SK-N-SH treated with all-trans-retinoic acid at 6 μM for 48 hours (cell line): Measurements from ENCODE around the gene ATP8B2.

ENCODE experiments used
- ATAC-seq: fragments of 200-7000 bp; cut with Tn5 transposase; 3 replicates; pipeline ENCODE4 v1.9.1; 2020; ENCODE audit warnings: mild to moderate bottlenecking, moderate library complexity
- ARNTL ChIP-seq: fragments of 450-650 bp; formaldehyde crosslinking; IDR thresholded peaks from 2 replicates; pipeline ENCODE4 v1.5.0; 2020; ENCODE audit warnings: low read depth, mild to moderate bottlenecking, moderate library complexity, borderline replicate concordance
- BACH2 ChIP-seq: fragments of 250-450 bp; sonication (Bioruptor Pico); IDR thresholded peaks from 2 replicates; pipeline ENCODE4 v1.9.0; 2021; ENCODE audit warnings: mild to moderate bottlenecking, borderline replicate concordance
- ESRRG ChIP-seq: fragments of 250-450 bp; sonication (Bioruptor Pico); IDR thresholded peaks from 2 replicates; pipeline ENCODE4 v1.6.1; 2021; ENCODE audit warnings: mild to moderate bottlenecking
- GLIS3 ChIP-seq: fragments of 250-450 bp; sonication (Bioruptor Pico); IDR thresholded peaks from 2 replicates; pipeline ENCODE4 v1.5.0; 2020; ENCODE audit warnings: mild to moderate bottlenecking, moderate library complexity
- OSR1 ChIP-seq: fragments of 250-450 bp; sonication (Bioruptor Pico); IDR thresholded peaks from 2 replicates; pipeline ENCODE4 v1.8.0; 2022; ENCODE audit warnings: moderate library complexity, mild to moderate bottlenecking, inconsistent platforms
- RARB ChIP-seq: fragments of 250-450 bp; sonication (Bioruptor Pico); IDR thresholded peaks from 2 replicates; pipeline ENCODE4 v1.8.0; 2021; ENCODE audit warnings: mild to moderate bottlenecking, moderate library complexity
- SNAI2 ChIP-seq: fragments of 250-450 bp; sonication (Bioruptor Pico); IDR thresholded peaks from 2 replicates; pipeline ENCODE4 v1.5.0; 2020; ENCODE audit warnings: mild to moderate bottlenecking, moderate library complexity
- TCF4 ChIP-seq: fragments of 250-450 bp; sonication (Bioruptor Pico); IDR thresholded peaks from 2 replicates; pipeline ENCODE4 v1.8.0; 2021; ENCODE audit warnings: mild to moderate bottlenecking, moderate library complexity, borderline replicate concordance
- TOX ChIP-seq: fragments of 250-450 bp; sonication (Bioruptor Pico); IDR thresholded peaks from 2 replicates; pipeline ENCODE4 v1.8.0; 2021; ENCODE audit warnings: mild to moderate bottlenecking, moderate library complexity, borderline replicate concordance
- ZC3H10 ChIP-seq: fragments of 250-450 bp; sonication (Bioruptor Pico); IDR thresholded peaks from 2 replicates; pipeline ENCODE4 v1.5.1; 2021; ENCODE audit warnings: mild to moderate bottlenecking, moderate library complexity
- ZFP3 ChIP-seq: fragments of 250-450 bp; sonication (Bioruptor Pico); IDR thresholded peaks from 2 replicates; pipeline ENCODE4 v1.5.0; 2020; ENCODE audit warnings: mild to moderate bottlenecking, moderate library complexity
- ZFP30 ChIP-seq: fragments of 450-650 bp; formaldehyde crosslinking; IDR thresholded peaks from 2 replicates; pipeline ENCODE4 v1.5.0; 2022; ENCODE audit warnings: mild to moderate bottlenecking, moderate library complexity
- ZNF565 ChIP-seq: fragments of 450-650 bp; formaldehyde crosslinking; conservative IDR thresholded peaks from 2 replicates; pipeline ENCODE4 v1.5.0; 2020; ENCODE audit warnings: low read depth, mild to moderate bottlenecking, moderate library complexity
- ZNF70 ChIP-seq: fragments of 450-650 bp; formaldehyde crosslinking; IDR thresholded peaks from 2 replicates; pipeline ENCODE4 v1.5.0; 2020; ENCODE audit warnings: mild to moderate bottlenecking, moderate library complexity
- ZNF8 ChIP-seq: fragments of 450-650 bp; formaldehyde crosslinking; IDR thresholded peaks from 2 replicates; pipeline ENCODE4 v1.5.0; 2020; ENCODE audit warnings: mild to moderate bottlenecking, moderate library complexity
- TF ChIP-seq, protein P1 (sequence below): fragments of 250-450 bp; sonication (Bioruptor Pico); IDR thresholded peaks from 2 replicates; pipeline ENCODE4 v1.8.0; 2020; ENCODE audit warnings: mild to moderate bottlenecking, moderate library complexity, borderline replicate concordance
- TF ChIP-seq, protein P2 (sequence below): fragments of 250-450 bp; sonication (Bioruptor Pico); IDR thresholded peaks from 2 replicates; pipeline ENCODE4 v1.5.1; 2020; ENCODE audit warnings: low read depth, mild to moderate bottlenecking, moderate library complexity
- TF ChIP-seq, protein P3 (sequence below): fragments of 250-450 bp; sonication (Bioruptor Pico); IDR thresholded peaks from 2 replicates; pipeline ENCODE4 v1.8.0; 2021; ENCODE audit warnings: low read depth, mild to moderate bottlenecking, moderate library complexity, borderline replicate concordance
- TF ChIP-seq, protein P4 (sequence below): fragments of 250-450 bp; sonication (Bioruptor Pico); IDR thresholded peaks from 2 replicates; pipeline ENCODE4 v1.5.0; 2020; ENCODE audit warnings: mild to moderate bottlenecking, moderate library complexity

The ATP8B2 gene

DNA sequence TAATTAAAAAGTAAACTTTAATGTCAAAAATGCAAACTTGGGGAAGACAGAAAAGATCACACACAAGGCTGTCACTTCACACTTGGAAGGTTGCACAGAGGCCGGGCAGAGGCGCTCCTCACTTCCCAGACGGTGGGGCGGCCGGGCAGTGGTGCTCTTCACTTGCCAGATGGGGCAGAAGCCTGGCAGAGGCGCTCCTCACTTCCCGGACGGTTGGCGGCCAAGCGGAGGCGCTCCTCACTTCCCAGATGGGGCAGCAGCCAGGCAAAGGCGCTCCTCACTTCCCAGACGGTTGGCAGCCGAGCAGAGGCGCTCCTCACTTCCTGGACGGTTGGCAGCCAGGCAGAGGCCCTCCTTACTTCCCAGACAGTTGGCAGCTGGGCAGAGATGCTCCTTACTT lies 54.0 kb downstream of the ATP8B2 start:
- TF ChIP-seq ZFP30: no peak
- no peak for TF ChIP-seq OSR1
- ATAC-seq: no peak

DNA sequence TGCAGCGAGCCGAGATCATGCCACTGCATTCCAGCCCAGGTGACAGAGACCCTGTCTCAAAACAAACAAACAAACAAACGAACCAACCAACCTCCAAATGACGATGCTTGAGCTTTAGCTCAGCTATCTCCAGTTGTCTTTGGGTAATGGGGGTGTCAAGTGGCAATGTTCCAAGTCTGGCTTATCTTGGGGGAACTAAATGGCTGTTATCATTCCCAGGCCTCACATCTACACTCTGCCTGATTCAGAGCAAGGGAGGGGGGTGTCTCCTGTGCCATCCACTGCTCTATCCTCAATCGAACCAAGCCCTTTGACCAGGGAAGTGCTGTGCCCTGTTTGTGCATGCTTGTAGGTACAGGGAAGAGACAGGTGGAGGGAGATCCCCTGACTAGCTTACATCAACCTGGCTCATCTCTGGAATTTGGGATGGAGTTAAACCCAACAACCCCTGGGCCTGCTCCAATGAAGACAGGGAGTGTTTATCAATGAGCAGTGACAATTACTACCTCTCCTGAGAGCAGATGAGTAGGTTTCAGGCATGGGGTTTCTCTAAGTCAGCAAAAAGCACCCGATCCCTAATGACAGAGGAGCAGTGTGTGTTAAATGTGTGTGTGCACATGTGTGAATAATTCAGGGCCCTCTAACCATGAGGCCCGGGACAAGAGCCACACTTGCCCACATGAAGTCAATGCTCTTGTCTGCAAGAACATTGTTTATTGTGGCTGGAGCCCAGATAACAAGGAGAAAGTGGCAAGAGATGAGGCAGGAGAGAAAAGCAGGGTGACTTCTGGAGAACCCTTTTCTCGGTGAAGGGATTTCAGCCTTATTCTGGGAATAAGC lies 59.5 kb downstream of the ATP8B2 start:
- TF ChIP-seq ZFP30: no peak
- no peak for TF ChIP-seq TOX
- no peak for TF ChIP-seq SNAI2 (CRISPR knock-in tag)
- TF ChIP-seq, protein P1, sequence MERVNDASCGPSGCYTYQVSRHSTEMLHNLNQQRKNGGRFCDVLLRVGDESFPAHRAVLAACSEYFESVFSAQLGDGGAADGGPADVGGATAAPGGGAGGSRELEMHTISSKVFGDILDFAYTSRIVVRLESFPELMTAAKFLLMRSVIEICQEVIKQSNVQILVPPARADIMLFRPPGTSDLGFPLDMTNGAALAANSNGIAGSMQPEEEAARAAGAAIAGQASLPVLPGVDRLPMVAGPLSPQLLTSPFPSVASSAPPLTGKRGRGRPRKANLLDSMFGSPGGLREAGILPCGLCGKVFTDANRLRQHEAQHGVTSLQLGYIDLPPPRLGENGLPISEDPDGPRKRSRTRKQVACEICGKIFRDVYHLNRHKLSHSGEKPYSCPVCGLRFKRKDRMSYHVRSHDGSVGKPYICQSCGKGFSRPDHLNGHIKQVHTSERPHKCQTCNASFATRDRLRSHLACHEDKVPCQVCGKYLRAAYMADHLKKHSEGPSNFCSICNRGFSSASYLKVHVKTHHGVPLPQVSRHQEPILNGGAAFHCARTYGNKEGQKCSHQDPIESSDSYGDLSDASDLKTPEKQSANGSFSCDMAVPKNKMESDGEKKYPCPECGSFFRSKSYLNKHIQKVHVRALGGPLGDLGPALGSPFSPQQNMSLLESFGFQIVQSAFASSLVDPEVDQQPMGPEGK: no peak
- no peak for TF ChIP-seq ZC3H10 (CRISPR knock-in tag)
- TF ChIP-seq, protein P2, sequence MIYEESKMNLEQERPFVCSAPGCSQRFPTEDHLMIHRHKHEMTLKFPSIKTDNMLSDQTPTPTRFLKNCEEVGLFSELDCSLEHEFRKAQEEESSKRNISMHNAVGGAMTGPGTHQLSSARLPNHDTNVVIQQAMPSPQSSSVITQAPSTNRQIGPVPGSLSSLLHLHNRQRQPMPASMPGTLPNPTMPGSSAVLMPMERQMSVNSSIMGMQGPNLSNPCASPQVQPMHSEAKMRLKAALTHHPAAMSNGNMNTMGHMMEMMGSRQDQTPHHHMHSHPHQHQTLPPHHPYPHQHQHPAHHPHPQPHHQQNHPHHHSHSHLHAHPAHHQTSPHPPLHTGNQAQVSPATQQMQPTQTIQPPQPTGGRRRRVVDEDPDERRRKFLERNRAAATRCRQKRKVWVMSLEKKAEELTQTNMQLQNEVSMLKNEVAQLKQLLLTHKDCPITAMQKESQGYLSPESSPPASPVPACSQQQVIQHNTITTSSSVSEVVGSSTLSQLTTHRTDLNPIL (CRISPR knock-in tag): no peak
- TF ChIP-seq, protein P3, sequence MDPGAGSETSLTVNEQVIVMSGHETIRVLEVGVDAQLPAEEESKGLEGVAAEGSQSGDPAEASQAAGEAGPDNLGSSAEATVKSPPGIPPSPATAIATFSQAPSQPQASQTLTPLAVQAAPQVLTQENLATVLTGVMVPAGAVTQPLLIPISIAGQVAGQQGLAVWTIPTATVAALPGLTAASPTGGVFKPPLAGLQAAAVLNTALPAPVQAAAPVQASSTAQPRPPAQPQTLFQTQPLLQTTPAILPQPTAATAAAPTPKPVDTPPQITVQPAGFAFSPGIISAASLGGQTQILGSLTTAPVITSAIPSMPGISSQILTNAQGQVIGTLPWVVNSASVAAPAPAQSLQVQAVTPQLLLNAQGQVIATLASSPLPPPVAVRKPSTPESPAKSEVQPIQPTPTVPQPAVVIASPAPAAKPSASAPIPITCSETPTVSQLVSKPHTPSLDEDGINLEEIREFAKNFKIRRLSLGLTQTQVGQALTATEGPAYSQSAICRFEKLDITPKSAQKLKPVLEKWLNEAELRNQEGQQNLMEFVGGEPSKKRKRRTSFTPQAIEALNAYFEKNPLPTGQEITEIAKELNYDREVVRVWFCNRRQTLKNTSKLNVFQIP (CRISPR knock-in tag): no peak
- no peak for TF ChIP-seq ZNF8
- TF ChIP-seq ARNTL (CRISPR knock-in tag): no peak
- TF ChIP-seq, protein P4, sequence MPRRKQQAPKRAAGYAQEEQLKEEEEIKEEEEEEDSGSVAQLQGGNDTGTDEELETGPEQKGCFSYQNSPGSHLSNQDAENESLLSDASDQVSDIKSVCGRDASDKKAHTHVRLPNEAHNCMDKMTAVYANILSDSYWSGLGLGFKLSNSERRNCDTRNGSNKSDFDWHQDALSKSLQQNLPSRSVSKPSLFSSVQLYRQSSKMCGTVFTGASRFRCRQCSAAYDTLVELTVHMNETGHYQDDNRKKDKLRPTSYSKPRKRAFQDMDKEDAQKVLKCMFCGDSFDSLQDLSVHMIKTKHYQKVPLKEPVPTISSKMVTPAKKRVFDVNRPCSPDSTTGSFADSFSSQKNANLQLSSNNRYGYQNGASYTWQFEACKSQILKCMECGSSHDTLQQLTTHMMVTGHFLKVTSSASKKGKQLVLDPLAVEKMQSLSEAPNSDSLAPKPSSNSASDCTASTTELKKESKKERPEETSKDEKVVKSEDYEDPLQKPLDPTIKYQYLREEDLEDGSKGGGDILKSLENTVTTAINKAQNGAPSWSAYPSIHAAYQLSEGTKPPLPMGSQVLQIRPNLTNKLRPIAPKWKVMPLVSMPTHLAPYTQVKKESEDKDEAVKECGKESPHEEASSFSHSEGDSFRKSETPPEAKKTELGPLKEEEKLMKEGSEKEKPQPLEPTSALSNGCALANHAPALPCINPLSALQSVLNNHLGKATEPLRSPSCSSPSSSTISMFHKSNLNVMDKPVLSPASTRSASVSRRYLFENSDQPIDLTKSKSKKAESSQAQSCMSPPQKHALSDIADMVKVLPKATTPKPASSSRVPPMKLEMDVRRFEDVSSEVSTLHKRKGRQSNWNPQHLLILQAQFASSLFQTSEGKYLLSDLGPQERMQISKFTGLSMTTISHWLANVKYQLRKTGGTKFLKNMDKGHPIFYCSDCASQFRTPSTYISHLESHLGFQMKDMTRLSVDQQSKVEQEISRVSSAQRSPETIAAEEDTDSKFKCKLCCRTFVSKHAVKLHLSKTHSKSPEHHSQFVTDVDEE: no peak
- TF ChIP-seq, all 23 proteins: peak for 0
- no peak for ATAC-seq

DNA sequence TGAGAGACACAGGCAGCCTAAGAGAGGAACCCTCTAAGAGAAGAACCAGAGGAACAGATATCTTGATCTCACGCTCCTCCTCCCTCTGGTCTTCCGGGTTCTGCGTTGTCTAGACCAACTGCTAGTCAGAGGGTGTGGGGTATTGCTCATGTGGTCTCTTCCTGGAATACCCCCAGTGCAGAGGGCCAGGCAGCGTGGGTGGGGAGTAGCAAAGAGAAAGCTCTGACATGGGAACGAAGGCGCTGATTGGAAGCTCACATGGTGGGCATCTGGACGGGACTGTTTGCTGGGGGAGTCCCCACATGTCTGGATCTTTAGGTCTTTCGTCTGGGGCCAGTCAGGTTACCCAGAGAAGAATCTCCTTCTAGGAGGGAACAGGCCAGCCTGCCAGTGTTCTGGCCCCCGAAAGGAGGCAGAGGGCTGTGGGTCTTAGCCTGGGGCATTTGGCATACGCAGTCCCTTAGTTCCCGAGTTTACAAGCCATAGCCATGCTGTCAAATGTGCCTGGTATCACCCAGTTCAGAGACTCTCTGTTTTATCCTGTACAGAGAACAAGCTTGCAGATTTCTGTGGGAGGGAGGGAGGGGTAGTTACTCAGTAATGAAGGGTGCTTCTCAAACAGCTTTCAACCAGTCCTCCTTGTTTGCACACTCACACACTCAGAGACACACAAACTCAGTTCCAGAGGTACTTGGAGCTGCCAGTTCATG lies 61.5 kb downstream of the ATP8B2 start:
- no peak for ATAC-seq
- TF ChIP-seq ESRRG (no peak), TCF4 (CRISPR knock-in tag) (no peak), SNAI2 (CRISPR knock-in tag) (no peak), BACH2 (no peak), ZFP30 (no peak), ZNF8 (no peak), ZNF70 (CRISPR knock-in tag) (no peak), ZFP3 (no peak), RARB (no peak), ZNF565 (no peak), ZC3H10 (CRISPR knock-in tag) (no peak), ARNTL (CRISPR knock-in tag) (no peak), GLIS3 (no peak)
- TF ChIP-seq, protein P4: no peak
- TF ChIP-seq, protein P1: no peak
- TF ChIP-seq, protein P2 (CRISPR knock-in tag): no peak
- TF ChIP-seq, protein P3 (CRISPR knock-in tag): no peak
